HTERT RPE-1 (cell line): Measurements from ENCODE around the gene CHD9NB.
"Not testable (repeated sequence)": the region's sequence is repeated elsewhere in the genome, so short reads cannot be mapped to it uniquely, and the experiment has no call there.

Experiments
- in situ Hi-C: fragments of 300-500 bp; cut with MboI; formaldehyde crosslinking; loops from 4 replicates; pipeline ENCODE4 v1.14.3; 2020; ENCODE audit warnings: low sequenced_read_pairs

The CHD9NB gene

GRCh38 chr16:53084141-53084541 lies 31.4 kb upstream of the CHD9NB start:
- in situ Hi-C loops, result no loop called here

DNA sequence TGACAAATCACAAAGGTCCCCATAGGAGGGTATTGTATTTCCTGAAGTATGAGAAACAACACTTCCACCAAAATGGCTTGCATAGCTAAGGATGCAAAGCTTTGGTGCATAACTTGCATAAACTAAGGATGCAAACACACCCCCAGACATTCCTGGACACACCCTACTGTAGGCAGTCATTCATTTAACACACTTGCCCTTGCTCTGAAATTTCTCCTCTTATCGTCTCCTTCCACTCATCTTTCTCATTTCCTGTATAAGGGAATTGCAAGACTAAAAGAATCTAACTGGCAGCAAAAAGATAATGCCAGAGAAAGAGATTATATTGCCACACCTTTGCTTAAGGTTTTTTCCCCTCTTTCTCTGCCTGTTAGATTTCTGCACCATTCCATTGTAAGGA lies 30.4 kb upstream of the CHD9NB start:
- in situ Hi-C loops, result no loop called here

DNA sequence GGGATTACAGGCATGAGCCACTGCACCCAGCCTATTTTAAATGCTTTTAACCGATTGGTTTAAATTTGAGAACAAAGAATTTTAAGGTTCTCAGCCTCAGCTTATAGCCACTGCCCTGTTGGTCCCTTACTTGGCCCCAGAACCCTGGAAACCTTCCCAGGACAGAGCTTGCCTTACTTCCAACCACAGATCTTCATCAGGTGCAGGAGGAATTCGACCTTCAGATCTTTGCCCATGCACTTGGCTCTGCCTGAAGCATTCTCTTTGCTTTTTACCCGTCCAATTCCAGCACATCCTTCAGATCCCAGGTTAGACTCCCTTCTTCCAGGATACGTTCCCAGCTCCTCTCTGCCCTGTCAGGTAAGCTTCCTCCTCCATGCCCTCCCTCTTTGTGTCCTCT lies 29.8 kb upstream of the CHD9NB start:
- in situ Hi-C loops, result no loop called here

- in situ Hi-C loops, result no loop called here
Measured at GRCh38 chr16:53081686-53082407, 29.1 kb upstream of the CHD9NB start.

DNA sequence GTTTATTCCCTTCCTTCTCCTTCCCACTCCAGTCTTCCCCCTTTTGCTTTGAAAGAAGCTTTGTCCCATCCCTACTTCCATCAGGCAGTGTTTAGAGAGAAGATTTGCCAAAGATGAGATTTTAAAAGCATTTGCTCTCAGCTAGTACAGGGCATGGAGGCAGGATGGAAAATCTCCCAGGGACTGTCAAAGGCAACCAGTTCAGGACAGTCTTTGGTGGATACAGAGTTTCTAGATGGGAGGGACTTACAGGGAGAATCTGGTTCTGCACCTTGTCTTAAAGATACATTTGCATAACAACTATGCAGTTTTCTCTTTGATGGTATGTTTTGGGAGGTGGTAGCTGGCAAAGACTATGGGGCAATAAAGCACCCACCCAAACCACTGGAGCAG lies 28.3 kb upstream of the CHD9NB start:
- in situ Hi-C loops, result no loop called here

- in situ Hi-C loops, result no loop called here
Measured at GRCh38 chr16:53080345-53081031, 27.8 kb upstream of the CHD9NB start.

DNA sequence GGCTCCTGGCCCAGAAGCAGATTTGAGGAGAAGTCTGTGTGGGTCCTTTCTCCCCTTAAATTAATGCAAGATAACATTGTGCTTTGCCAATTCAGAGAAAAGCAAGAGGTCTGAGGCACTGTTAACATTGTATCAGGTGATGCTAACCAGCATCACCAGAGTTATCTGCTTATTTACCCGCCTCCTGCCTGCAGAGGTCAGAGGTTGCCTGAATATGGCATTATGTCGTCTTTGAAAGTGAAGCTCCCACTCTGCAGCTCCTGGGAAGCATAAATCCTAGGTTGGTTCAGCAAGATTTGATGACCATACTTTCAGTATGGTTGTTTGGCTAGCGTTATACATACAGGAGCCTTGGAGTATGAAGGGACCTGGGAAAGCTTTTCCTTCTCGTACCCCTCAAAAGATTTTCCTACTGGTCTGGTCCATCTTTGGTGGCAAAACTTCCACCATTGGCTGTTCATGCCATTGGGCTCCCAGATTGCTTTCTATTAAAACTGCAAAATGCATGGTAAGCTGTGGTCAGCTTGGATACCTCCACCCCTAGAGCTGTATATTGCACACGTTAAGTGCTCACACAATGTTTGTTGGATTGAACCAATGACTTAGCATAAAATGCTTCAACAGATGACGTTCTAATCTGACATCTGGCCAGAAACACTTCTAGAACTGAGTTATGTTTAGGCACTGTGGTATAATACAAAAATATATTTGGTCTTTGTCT lies 26.2 kb upstream of the CHD9NB start:
- in situ Hi-C loops, result no loop called here

- in situ Hi-C loops, result no loop called here
Measured at GRCh38 chr16:53078247-53078646, 25.6 kb upstream of the CHD9NB start.

- in situ Hi-C loops, result not testable (repeated sequence)
Measured at GRCh38 chr16:53075461-53075860, 22.8 kb upstream of the CHD9NB start.

DNA sequence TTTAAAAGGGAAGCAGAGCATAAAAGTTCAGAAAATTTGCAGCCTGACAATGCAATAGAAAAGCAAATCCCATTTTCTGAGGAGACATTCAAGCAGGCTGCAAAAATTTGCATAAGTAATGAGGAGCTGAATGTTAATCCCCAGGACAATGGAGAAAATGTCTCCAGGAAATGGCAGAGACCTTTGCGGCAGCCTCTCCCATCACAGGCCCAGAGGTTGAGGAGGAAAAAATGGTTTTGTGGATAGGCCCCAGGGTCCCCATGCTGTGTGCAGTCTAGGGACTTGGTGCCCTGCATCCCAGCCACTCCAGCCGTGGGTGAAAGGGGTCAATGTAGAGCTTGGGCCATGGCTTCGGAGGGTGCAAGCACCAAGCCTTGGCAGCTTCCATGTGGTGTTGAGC lies 21.6 kb upstream of the CHD9NB start:
- in situ Hi-C loops, result not testable (repeated sequence)

DNA sequence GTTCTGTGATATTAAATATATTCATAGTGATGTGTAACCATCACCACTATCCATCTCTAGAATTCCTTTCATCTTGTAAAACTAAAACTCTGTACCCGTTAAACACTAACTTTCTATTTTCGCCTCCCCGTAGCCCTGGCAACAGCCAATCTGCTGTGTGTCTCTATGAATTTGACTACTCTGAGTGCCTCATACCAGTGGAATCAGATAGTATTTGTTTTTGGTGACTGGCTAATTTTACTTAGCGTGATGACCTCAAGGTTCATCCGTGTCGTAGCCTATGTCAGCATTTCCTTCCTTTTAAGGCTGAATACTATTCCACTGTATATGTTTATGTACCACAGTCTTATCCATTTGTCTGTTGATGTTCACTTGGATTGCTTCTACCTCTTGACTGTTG lies 20.3 kb upstream of the CHD9NB start:
- in situ Hi-C loops, result no loop called here

GRCh38 chr16:53071748-53072301 lies 19.1 kb upstream of the CHD9NB start:
- in situ Hi-C loops, result no loop called here

GRCh38 chr16:53069772-53070171 lies 17.1 kb upstream of the CHD9NB start:
- in situ Hi-C loops, result no loop called here

- in situ Hi-C loops, result no loop called here
Measured at GRCh38 chr16:53068423-53068833, 15.7 kb upstream of the CHD9NB start.

DNA sequence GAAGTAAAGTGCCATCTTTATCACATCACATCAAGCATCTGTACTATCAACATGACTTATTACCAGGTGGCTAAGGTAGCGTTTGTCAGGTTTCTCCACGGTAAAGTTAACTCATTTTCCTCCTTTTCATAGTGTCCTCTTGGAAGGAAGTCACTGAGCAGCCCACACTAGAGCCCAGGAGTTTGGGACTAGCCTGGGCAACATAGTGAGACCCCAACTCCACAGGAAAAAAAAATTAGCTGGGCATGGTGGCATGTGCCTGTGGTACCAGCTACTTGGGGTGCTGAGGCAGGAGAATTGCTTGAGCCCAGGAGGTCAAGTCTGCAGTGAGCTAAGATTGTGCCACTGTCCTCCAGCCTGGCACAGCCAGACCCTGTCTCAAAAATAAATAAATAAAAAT lies 15.0 kb upstream of the CHD9NB start:
- in situ Hi-C loops, result no loop called here

DNA sequence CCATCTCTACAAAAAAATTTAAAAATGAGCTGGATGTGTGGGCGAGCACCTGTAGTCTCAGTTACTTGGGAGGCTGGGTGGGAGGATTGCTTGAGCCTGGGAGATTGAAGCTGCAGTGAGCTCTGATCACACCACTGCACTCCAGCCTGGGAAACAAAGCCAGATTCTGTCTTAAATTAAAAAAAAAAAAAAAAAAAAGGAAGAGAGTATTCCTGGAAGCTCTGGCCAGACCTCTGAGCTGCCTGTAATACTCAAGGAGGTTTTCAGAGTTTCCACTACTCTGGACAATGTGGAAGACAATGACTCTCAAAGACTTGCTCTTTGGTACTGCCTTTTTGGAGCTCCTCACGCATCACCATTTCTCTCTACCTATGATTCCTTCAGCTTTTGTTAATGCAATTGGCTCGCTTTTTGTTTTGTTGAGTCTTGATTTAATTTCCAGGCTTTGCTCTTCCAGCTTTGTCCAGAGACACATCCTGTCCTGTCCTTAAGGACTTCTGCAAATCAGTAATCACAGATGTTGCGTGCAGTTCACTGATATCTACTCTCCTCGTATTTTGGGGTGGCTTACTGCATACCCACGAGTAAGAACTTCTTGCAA lies 12.9 kb upstream of the CHD9NB start:
- in situ Hi-C loops, result no loop called here

DNA sequence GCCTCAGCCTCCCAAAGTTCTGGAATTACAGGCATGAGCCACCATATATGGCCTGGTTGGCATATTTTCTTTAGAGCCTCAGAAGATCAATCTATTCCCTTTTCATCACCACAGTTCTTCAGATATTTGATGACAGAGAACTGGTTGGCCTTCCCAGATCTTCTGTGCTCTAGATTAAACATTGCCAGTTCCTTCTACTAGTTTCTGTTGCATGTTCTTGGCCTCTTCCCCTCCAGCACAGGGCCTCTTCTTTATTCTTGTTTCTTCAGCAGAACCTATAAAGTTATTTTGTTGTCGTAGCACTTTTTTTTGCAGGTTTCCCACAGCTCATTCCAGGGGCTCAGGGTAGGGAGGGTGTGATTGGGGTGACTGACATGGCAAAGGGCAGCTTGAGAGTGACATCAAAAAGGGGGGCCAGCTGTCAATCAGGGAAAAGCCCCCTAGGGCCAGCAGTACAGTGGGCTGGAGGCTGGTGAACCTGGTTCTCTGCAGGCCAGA lies 11.4 kb upstream of the CHD9NB start:
- in situ Hi-C loops, result no loop called here

GRCh38 chr16:53061701-53062159 lies 9.0 kb upstream of the CHD9NB start:
- in situ Hi-C loops, result no loop called here

GRCh38 chr16:53061256-53061655 lies 8.6 kb upstream of the CHD9NB start:
- in situ Hi-C loops, result no loop called here

- in situ Hi-C loops, result no loop called here
Measured at GRCh38 chr16:53059672-53060071, 7.0 kb upstream of the CHD9NB start.

DNA sequence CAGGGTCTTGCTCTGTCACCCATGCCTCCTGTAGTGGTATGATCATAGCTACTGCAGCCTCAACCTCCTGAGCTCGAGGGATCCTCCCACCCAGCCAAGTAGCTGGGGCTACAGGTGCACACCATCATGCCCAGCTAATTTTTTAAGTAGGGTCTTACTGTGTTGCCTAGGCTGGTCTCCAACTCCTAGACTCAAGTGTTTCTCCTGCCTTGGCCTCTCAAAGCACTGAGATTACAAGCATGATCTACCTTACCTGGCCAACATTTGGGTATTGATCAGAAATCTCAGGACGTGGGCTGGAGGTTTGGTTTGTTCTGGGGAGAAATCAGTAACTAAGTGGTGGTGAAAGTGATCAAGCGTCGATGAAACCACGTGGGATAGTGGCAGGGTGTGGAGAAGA lies 6.2 kb upstream of the CHD9NB start:
- in situ Hi-C loops, result no loop called here
